MG63 (cell line): Measurements from ENCODE around the gene VSTM4. TPM values are rescaled to one million over a fixed set of nuclear protein-coding genes. Genes with fewer than 3 reads are reported as not detected.

Experiments
- DNase-seq: peaks from one replicate; pipeline ENCODE4 v3.0.0-alpha.2; 2020
- H3K27me3 ChIP-seq: fragments of 250-450 bp; sonication (Bioruptor Pico); 2 replicates; pipeline ENCODE4 v1.5.1; 2020; ENCODE audit warnings: mild to moderate bottlenecking, moderate library complexity
- H3K36me3 ChIP-seq: fragments of 250-450 bp; sonication (Bioruptor Pico); 2 replicates; pipeline ENCODE4 v1.5.1; 2020; ENCODE audit warnings: mild to moderate bottlenecking, moderate library complexity
- H3K4me3 ChIP-seq: fragments of 250-450 bp; sonication (Bioruptor Pico); 2 replicates; pipeline ENCODE4 v1.5.1; 2020; ENCODE audit warnings: mild to moderate bottlenecking, moderate library complexity
- H3K9me3 ChIP-seq: fragments of 250-450 bp; sonication (Bioruptor Pico); 2 replicates; pipeline ENCODE4 v1.5.1; 2020; ENCODE audit warnings: mild to moderate bottlenecking, moderate library complexity
- total RNA-seq: library from RNA; depleted of rRNA; stranded (reverse); fragments of >200 nt; shearing (Covaris generic); gene quantifications from 2 replicates; pipeline ENCODE4 v1.2.3, GENCODE V29; 2014; ENCODE audit warnings: low replicate concordance

Gene VSTM4
- total RNA-seq, 1 experiment from 2014 or later, result 2.8 TPM

DNA sequence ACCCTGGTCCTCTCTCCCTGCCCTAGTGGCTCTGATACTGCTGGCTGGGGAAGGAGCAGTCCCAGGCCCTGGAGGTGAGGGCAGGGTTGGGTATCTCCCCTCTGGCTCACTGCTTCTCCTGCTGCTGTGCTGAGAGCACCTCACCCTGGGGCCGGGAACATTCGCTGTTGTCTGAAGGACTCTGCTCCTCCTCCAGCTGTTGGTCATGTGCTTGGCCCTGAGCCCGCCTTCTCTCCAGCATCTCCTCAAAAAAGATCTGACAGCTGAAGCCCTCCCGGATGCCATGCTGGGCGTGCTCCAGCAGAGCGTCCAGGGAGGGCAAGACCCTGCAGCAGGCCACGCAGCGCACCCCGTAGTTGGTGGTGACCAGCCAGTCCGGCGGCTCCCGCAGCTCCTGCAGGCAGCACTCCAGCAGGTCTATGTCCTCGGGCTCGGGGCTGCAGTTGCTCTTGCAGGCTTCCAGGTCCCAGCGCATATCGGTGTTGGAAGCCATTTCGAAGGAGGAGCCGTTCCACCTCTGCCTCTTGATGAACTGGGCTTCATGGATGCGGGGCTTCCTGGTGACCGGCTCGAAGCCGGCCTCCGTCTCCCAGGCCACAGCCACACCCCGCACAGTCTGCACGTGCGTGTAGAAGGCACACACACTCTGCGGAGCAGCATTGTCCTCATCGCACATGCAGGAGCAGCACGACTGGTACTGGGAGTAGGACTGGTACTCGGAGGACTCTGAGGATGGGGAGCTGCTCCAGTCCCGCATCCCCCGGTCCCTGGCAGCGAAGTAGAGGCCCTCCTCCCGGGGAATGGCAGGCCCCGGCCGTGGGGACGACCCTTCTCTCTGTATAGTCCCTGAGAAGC lies 16.4 kb upstream of the VSTM4 start:
- no peak for DNase-seq
- Histone ChIP-seq H3K9me3 (no peaks in the 10 kb centered on the region), H3K27me3 (no peaks in the 10 kb centered on the region), H3K4me3 (no peak overlapping the region), H3K36me3 (no peaks in the 10 kb centered on the region)

DNA sequence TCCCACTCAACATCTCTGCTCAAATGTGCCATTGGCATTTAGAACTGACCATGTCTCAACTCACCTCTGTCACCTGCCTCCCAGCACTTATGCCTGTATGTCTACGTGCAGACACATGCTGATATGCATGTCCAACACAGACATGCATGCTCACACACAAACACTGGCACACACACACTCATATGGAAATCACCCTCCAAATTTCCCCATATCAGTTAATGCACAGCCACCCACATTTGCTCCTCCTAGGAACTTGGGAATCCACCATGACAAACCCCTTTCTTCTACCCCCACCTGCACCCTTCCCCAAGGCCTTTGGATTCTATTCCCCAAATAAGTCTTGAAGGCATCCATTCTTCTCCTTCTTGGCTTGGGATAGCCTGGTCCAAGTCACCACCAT lies 14.1 kb upstream of the VSTM4 start:
- Histone ChIP-seq H3K9me3 (0 out of 2 replicates have a peak, but pooled peaks cover 2% of the 10 kb centered on the region), H3K27me3 (no peaks in the 10 kb centered on the region), H3K4me3 (no peak overlapping the region), H3K36me3 (no peaks in the 10 kb centered on the region)
- no peak for DNase-seq

DNA sequence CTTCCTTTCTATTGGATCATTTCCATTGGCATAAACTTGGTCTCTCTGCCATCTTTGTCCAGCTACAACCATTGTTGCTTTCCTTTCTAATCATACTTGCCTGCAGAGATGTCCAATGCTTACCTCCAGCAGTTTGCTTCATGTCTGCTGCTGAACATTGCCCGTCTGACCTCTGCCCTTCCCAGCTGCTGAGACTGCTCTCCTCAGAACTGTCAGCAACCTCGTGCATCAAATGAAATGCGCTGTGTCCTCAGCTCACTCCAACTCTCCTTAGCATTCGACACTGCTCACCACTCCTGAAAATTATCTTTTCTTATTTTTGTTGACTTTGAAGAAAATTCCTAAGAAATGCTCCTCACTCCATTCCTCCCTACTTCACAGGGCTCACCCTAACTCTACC lies 13.5 kb upstream of the VSTM4 start:
- 0 out of 2 replicates have a peak, but pooled peaks cover 2% of the 10 kb centered on the region for H3K9me3 ChIP-seq

DNA sequence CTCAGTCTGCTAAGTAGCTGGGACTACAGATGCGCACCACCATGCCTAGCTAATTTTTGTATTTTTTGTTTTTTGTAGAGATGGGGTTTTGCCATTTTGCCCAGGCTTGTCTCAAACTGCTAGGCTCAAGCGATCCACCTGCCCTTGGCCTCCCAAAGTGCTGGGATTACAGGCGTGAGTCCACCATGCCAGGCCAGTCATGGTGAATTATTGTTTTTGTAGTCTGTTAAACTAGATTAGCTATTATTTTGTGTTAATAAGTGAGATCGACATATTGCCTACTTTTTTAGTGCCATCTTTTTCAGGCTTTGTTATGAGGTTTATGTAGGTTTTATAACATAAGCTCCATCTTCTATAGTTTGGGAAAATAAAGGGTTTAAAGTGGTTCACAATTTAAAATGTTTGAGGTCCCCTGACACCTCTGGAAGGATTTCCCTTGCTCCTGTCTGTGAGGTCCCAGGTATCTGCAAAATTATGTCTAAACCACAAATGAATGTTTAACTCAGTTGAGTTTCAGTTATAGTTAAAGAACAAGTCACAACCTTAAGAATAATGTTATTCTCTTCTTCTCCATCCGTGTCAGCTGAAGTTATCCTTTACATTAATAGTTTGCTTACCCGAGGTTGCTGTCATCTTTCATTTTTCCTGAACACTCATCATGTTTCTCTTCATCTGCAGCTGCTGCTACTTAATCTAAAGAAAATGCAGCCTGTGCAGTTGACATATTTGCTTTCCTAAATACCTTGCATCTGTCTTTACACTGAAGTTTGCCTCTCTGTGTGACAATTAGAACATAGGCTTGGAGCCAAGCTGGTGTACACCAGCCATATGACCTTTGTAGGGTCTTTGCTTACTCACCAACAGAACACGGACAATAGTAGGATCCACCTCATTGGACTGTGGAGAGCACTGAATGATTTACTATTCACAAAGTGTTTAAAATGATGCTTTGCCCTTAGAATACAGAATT lies 8.9 kb upstream of the VSTM4 start:
- no peak overlapping the region for H3K4me3 ChIP-seq
- no peaks in the 10 kb centered on the region for H3K36me3 ChIP-seq
- no peaks in the 10 kb centered on the region for H3K27me3 ChIP-seq
- DNase-seq, result no peak
- H3K9me3 ChIP-seq, result 0 out of 2 replicates have a peak, but pooled peaks cover 2% of the 10 kb centered on the region

More for the DNA sequence above, 13.5 kb upstream of the VSTM4 start:
- Histone ChIP-seq H3K27me3 (no peaks in the 10 kb centered on the region), H3K36me3 (no peaks in the 10 kb centered on the region), H3K4me3 (no peak overlapping the region)
- DNase-seq, result no peak

DNA sequence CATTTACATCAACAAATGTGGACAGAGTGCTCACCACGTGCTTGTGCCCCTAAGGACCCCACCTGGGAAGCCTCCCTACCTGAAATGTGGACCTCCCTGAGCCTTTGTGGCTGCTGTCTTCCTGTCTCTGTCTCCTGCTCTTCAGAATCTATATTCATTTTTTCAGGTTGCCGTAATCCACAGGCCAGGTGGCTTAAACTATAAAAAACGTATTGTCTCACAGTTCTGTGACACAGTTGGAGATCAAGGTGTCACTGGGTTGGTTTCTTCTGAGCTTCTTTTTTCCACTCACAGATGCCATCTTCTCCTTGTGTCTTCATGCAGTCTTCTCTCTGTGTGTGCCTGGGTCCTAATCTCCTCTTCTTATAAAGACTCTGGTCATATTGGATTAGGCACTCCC lies 5.6 kb upstream of the VSTM4 start:
- Histone ChIP-seq H3K4me3 (no peak overlapping the region), H3K36me3 (no peaks in the 10 kb centered on the region), H3K27me3 (no peaks in the 10 kb centered on the region), H3K9me3 (0 out of 2 replicates have a peak, but pooled peaks cover 2% of the 10 kb centered on the region)
- DNase-seq, result no peak

DNA sequence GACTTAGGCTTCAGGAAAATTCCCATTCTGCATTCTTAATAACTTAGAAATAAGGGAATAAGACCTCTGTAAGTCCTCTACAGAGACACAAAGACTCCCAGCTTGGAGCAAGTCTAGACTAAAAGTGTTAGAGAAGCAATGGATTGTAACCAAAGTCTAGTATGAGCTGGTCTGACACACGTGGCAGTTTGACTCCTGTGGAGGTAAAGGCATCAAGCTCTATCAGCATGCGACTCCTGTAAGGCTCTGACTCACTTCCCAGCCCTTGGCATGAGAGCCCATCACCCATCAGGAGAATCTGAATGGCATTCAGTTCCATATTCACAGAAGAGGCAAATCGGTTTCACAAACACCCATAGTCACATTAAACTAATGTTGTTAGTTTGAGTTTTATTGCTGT lies 4.4 kb upstream of the VSTM4 start:
- peak; percentile 56 for DNase-seq
- H3K9me3 ChIP-seq, result no peaks in the 10 kb centered on the region
- H3K36me3 ChIP-seq, result no peaks in the 10 kb centered on the region
- no peaks in the 10 kb centered on the region for H3K27me3 ChIP-seq
- no peak overlapping the region for H3K4me3 ChIP-seq

DNA sequence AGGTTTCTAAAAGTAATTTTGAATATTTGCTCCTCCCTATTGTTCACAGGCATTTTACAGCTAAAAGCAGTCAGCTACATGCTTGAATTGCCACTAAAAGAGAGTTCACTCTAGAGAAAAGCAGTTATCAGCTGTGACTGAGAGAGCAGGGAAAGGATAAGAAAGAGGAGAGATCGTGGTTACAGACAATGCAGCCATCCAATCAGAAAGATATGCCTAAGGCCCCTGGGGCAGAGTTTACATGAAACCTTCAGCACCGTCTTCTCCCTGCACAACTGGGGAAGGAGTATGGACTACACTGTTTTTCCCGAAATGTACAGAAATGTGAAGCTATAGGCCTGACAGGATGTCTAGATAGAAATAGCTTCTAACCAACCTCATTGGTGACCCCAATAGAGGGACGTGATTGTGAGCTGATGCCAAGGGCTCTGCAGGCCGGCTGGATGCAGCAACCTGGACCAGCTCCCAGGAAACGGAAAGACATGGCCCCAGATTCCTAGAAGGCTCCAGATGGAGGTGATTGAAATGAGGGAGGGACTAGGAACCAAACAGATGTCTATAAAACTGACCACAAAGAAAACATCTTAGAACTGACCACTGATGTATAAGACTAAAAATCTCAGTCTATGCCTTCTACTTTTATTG lies 3.2 kb upstream of the VSTM4 start:
- H3K36me3 ChIP-seq, result no peaks in the 10 kb centered on the region
- no peaks in the 10 kb centered on the region for H3K9me3 ChIP-seq
- H3K4me3 ChIP-seq, result no peak overlapping the region
- DNase-seq, result no peak
- H3K27me3 ChIP-seq, result no peaks in the 10 kb centered on the region

DNA sequence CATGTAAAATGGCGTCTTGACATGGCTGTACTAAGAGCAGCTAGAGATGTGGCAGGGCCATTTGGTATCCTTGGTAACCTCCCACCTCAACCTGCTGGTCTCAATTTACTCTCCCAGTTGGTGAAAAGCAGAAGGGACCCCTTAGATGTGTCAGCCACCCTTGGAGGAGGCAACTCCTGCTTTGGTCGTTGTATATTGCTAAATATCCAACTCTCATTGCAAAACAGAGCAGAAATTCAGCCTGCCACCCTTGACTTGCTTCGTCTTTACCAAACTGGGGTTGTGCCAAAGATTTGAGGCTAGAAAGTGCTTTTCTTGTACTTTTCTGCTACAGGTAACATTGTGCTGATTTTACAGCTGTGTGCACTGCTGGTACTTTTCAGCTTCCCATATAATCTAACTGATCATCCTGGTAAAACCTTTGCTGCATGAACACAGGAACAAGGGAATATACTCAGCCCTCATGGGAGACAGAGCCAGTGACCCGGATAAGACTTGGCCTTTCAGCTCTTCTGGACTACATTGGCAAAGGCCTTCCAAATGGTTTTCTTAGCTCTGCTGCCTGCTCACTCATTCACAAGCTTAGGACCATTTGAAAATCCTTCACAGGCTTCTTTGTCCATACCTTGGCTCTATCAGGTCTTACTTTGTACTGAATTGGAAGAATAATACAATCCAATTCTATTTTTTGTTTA lies 2.2 kb upstream of the VSTM4 start:
- H3K36me3 ChIP-seq, result no peaks in the 10 kb centered on the region
- H3K27me3 ChIP-seq, result no peaks in the 10 kb centered on the region
- DNase-seq, result no peak
- H3K9me3 ChIP-seq, result no peaks in the 10 kb centered on the region
- H3K4me3 ChIP-seq, result no peak overlapping the region

DNA sequence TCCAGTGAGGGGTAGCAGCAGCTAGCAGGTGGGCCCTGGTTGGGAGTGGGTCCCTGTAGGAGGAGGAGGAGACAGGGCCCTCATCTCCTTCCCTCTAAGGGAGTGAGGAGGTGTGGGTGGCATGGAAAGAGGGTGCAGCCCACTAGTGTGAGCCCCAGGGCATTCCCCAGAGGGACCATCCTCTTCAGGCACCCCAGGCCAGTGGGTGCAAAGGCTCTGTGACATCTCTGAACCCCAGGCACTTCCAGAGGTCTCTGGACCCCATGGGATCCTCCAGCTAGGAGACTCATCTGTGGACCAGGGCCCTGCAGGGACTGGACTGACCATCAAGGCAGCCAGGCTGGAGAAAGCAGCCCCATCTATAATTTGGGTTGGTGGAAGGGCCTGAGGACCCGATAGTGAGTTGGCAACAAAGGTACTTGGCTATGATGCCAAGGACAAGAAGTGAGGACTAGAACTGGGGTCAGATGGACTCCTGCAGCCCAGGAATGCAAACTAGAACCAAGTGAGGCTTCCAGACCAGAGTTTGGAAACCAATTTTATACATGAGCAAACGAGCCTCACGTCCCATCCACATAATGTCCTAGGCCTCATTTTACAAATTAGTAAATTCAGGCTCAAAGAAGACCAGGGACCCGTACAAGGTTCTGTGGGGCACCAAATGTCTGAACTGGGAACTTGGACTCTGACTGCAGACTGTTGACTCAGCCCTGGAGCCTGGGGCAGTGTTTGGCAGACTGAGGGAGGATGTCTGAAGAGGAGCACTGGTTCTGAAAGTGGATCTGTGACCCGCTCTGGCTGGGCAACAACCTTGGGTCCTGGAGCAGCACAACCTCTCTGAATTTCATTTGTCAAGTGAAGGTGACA lies 1.4 kb upstream of the VSTM4 start:
- H3K27me3 ChIP-seq, result no peaks in the 10 kb centered on the region
- no peaks in the 10 kb centered on the region for H3K9me3 ChIP-seq
- DNase-seq, result no peak
- H3K4me3 ChIP-seq, result no peak overlapping the region
- H3K36me3 ChIP-seq, result no peaks in the 10 kb centered on the region

DNA sequence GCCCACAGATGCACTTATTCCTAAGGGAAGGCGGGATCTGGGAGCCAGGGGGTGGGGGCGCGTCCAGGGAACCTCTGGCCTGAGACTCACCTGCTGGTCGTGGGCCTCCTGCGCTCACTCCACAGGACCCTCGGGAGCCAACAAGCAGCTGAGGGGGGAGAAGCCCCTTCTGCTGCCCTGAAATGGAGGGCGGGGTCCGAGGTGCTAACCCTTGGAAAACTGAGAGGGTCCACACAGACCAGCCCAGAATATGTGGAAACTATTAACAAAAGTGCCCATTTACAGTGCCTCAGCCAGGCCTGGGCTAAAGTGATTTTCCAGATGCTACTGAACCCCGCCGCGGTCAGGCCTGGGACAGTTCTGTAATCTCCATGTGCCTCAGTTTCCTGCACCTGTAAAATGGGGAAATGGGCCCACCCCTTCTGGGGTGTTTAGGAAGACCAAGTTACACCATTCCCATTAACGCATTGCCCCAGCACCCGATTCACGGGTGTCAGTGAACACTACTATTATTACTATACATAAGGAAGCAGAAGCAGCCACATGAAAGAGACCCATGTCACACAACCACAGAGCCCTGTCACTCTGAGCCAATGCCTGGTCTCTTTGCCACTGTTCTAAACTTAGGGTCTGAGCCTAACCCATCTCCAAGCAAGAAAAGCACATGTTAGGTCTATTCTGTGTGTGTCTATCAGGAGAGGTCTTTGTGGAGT lies 630 bp upstream of the VSTM4 start:
- Histone ChIP-seq H3K4me3 (peak overlapping the region; percentile 28), H3K27me3 (no peaks in the 10 kb centered on the region), H3K9me3 (no peaks in the 10 kb centered on the region), H3K36me3 (no peaks in the 10 kb centered on the region)
- no peak for DNase-seq

DNA sequence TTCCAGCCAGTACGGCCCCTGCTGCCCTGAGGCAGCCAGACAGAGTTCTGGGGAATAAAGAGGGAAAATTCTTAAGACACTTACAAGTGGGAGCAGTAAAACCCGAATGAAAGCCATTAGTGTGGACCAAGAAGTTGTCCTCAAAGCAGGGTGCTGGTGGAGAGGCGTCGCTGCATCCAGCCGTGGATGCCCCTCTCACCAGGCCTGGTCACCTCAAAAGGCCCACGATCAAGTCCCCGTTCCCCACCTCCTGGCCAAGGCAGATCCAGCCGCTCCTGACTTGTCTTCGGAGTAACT lies 656 bp downstream of the VSTM4 start:
- Histone ChIP-seq H3K36me3 (no peaks in the 10 kb centered on the region), H3K9me3 (no peaks in the 10 kb centered on the region), H3K4me3 (peak overlapping the region; percentile 61), H3K27me3 (no peaks in the 10 kb centered on the region)
- DNase-seq, result no peak

DNA sequence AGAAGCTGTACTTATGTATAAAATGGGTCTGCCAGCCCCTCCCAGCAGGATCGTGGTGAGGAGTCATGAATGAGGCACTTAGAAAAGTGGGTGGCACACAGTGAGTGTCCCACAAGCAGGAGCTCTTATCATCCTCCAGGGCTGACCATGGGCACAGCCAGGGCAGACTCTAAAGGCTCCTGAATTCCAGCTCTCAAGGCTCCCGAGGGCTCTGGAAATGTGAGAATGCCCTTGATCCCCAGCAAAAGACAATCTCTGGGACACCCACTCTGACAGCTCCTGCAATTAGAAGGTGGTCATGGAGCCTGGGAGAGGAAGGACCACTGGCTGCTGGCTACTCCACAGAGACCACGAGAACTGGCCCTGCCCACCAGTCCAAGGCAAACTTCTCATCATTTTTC lies 1.6 kb downstream of the VSTM4 start:
- no peak overlapping the region for H3K4me3 ChIP-seq
- no peak for DNase-seq
- no peaks in the 10 kb centered on the region for H3K9me3 ChIP-seq
- no peaks in the 10 kb centered on the region for H3K27me3 ChIP-seq
- H3K36me3 ChIP-seq, result no peaks in the 10 kb centered on the region

DNA sequence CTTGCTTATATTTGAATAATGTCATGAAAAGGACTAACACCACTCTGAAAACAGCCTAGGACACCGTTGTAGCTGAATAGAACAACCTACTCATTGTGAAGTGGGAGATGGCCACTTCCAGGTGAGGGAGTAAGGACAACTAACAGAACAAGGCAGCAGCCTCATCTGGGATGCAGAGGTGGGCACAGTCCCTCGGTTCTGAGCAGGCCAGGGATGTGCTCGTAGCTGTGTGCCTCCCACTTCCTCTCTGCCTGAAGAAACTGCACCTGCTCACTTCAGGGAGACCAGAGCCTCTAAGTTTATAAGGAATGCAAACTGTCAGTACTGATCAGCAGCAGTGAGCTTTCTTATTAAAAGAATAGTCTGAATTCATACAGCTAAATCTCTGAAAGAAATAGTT lies 2.5 kb downstream of the VSTM4 start:
- DNase-seq, result no peak
- no peaks in the 10 kb centered on the region for H3K36me3 ChIP-seq
- H3K9me3 ChIP-seq, result no peaks in the 10 kb centered on the region
- no peak overlapping the region for H3K4me3 ChIP-seq
- no peaks in the 10 kb centered on the region for H3K27me3 ChIP-seq

DNA sequence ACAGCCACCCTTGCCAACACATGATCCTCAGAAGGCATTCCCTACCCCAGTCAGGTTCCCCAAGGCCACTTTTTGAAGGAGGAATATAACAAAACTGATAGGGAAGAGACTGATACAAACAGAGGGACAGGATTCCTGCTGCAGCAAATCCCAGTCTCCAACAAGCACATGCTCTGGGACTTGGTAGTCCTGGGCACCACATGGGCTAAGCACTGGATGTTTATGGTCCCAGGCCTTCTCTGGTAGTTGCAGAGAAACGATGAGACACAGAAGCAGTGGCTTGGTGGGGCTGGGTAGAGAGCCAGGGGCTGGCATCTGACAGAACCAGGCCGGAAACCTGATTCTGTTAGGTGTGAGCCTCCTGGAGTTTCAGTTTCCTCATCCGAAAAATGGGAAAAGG lies 3.2 kb downstream of the VSTM4 start:
- Histone ChIP-seq H3K4me3 (no peak overlapping the region), H3K27me3 (no peaks in the 10 kb centered on the region), H3K9me3 (no peaks in the 10 kb centered on the region), H3K36me3 (no peaks in the 10 kb centered on the region; the same call in none of the 2 replicates)
- no peak for DNase-seq

DNA sequence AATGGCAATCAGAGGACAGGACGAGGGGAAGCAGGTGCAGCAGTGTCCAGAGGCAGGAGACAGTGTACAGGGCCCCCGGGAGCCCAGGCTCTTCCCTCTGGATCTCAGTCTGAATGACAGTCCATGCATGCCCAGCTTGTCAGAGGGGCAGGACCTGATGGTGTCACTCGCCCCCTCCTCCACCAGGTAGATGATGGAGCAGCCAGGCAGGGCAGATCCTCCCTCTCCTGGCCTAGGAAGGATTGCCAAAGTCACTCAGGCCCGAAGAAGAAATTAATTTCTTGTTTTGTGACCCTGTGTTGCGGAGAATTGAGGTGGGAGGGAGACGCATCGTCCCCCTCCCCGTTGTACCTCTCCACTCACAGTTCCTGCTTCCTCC lies 4.0 kb downstream of the VSTM4 start:
- Histone ChIP-seq H3K9me3 (no peaks in the 10 kb centered on the region), H3K4me3 (no peak overlapping the region), H3K27me3 (no peaks in the 10 kb centered on the region), H3K36me3 (no peaks in the 10 kb centered on the region; the same call in none of the 2 replicates)
- DNase-seq, result no peak
